Naive thymus-derived CD4-positive, alpha-beta T cell (primary cell): ENCODE results near the gene S100P. TPM values are rescaled to one million over a fixed set of nuclear protein-coding genes. Genes with fewer than 3 reads are reported as not detected.

Experiments
- ATAC-seq: fragments of 150-1000 bp; cut with Tn5 transposase; 2 replicates; pipeline ENCODE4 v1.10.0; 2021; ENCODE audit warnings: mild to moderate bottlenecking, moderate library complexity
- CTCF ChIA-PET: fragments of 350-600 bp; sonication (Branson Sonifier 250); formaldehyde crosslinking; loops from one replicate; lab custom pipeline; 2021; ENCODE audit warnings: antibody characterized with exemption; lab: Charles Lee
- POLR2A ChIA-PET: fragments of 350-600 bp; sonication (Branson Sonifier 250); formaldehyde crosslinking; loops from one replicate; lab custom pipeline; 2021; ENCODE audit warnings: antibody characterized with exemption, inconsistent platforms; lab: Charles Lee
- DNase-seq, 9 donors: peaks; one replicate each; pipeline versions ENCODE4 v3.0.0 to v3.0.0-alpha.2; 2020 to 2022; ENCODE audit warnings: mixed read lengths in 1 of 9
- H3K27ac ChIP-seq: one replicate; pipeline ENCODE4 v1.7.0; 2013; ENCODE audit warnings: mild to moderate bottlenecking, low read depth, low read length, moderate library complexity
- H3K27me3 ChIP-seq, 2 donors: one replicate each; pipeline ENCODE4 v1.7.0; 2013; ENCODE audit warnings: low read length in 2 of 2, mild to moderate bottlenecking in 2 of 2, moderate library complexity in 2 of 2; ENCODE audit not compliant: control insufficient read depth in 2 of 2, insufficient read depth in 2 of 2
- H3K36me3 ChIP-seq, 3 experiments: 1 replicate in 2 of 3; 2 replicates in 1 of 3; pipeline ENCODE4 v1.7.0; 2013; ENCODE audit warnings: low read length in 3 of 3, mild to moderate bottlenecking in 3 of 3, moderate library complexity in 1 of 3; ENCODE audit not compliant: insufficient read depth in 3 of 3, control insufficient read depth in 2 of 3
- H3K4me1 ChIP-seq, 2 donors: one replicate each; pipeline ENCODE4 v1.7.0; 2013; ENCODE audit warnings: low read length in 2 of 2, mild to moderate bottlenecking in 2 of 2, moderate library complexity in 1 of 2; ENCODE audit not compliant: control insufficient read depth in 2 of 2, insufficient read depth in 2 of 2
- H3K4me3 ChIP-seq: 2 replicates; pipeline ENCODE4 v1.7.0; 2013; ENCODE audit warnings: mild to moderate bottlenecking, low read length
- H3K9me3 ChIP-seq, 3 experiments: 1 replicate in 2 of 3; 2 replicates in 1 of 3; pipeline ENCODE4 v1.7.0; 2013; ENCODE audit warnings: low read length in 3 of 3; ENCODE audit not compliant: control insufficient read depth in 2 of 3
- H3K27ac Mint-ChIP-seq, 9 donors: one replicate each; pipeline ENCODE4 v1.8.0; 2020 to 2022; ENCODE audit warnings: mixed read lengths in 9 of 9, mild to moderate bottlenecking in 8 of 9, moderate library complexity in 5 of 9, inconsistent platforms in 2 of 9
- H3K27me3 Mint-ChIP-seq, 5 donors: one replicate each; pipeline ENCODE4 v1.8.0; 2021 to 2022; ENCODE audit warnings: mixed read lengths in 5 of 5, mild to moderate bottlenecking in 1 of 5
- H3K36me3 Mint-ChIP-seq, 5 donors: one replicate each; pipeline ENCODE4 v1.8.0; 2020 to 2022; ENCODE audit warnings: mixed read lengths in 5 of 5, mild to moderate bottlenecking in 3 of 5, inconsistent platforms in 1 of 5
- H3K4me1 Mint-ChIP-seq, 7 donors: one replicate each; pipeline ENCODE4 v1.8.0; 2020 to 2022; ENCODE audit warnings: mixed read lengths in 7 of 7, mild to moderate bottlenecking in 3 of 7, inconsistent platforms in 1 of 7
- H3K4me3 Mint-ChIP-seq, 10 donors: one replicate each; pipeline ENCODE4 v1.8.0; 2020 to 2022; ENCODE audit warnings: mild to moderate bottlenecking in 10 of 10, mixed read lengths in 10 of 10, moderate library complexity in 6 of 10, inconsistent platforms in 2 of 10
- H3K9me3 Mint-ChIP-seq, 11 donors: one replicate each; pipeline ENCODE4 v1.8.0; 2020 to 2022; ENCODE audit warnings: mixed read lengths in 11 of 11, mild to moderate bottlenecking in 4 of 11, inconsistent platforms in 1 of 11, moderate library complexity in 1 of 11
- intact Hi-C, 2 donors: fragments of 100-400 bp; cut with micrococcal nuclease; formaldehyde crosslinking; loops; one replicate each; pipeline ENCODE4 v1.15.1; 2023
- polyA plus RNA-seq, 2 donors: library from polyadenylated mRNA; unstranded; fragments of 300-500 nt; fragmentation: Illumina TruSeq; gene quantifications; one replicate each; pipeline ENCODE4 v1.2.3, GENCODE V29; 2021
- total RNA-seq, 6 experiments: library from RNA in 5 of 6; stranded (reverse) in 5 of 6; gene quantifications; 1 replicate in 5 of 6; 2 replicates in 1 of 6; pipeline ENCODE4 v1.2.3 and lab custom pipeline; 2021 to 2026

S100P gene
- total and polyA plus RNA-seq, 7 experiments from 2014 or later = 0.65 to 15.7 (median 8.0) TPM; not detected in 3

DNA sequence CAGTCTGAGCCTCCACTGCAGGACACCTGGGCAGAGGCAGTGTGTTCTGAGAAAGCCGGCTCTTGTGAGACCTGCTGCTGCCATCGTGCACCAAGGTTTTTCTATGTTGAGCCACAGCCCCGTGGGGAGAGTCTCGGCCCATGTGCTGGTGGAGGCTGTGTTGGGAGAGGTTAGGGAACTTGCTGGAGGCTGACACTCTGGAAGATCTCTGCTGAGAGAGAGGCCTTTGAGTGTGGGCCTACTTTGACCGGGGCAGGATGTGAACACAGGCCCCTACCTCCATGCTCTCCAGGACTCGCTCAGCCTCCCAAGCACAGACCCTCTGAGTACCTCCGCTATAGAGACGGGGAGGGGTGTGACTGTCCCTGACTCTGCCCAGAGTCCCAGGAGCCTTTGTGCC is 1.3 kb upstream of the S100P start:
- no peaks in the 10 kb centered on the region for H3K27me3 ChIP-seq
- Mint-ChIP-seq H3K4me3 (peak overlapping the region in 5 of 10 donors; percentile 6 to 73 (median 28)), H3K4me1 (peaks cover 63 to 94% (median 92%) of the 10 kb centered on the region in 7 donors), H3K27ac (peak overlapping the region in 8 of 9 donors; percentile 80 to 99 (median 94)), H3K27me3 (no peaks in the 10 kb centered on the region), H3K36me3 (peaks cover 0 to 22% (median 0%) of the 10 kb centered on the region in 5 donors), H3K9me3 (peaks cover 0 to 2% (median 0%) of the 10 kb centered on the region in 11 donors)
- ATAC-seq = no peak
- no peak for DNase-seq
- no peaks in the 10 kb centered on the region for H3K36me3 ChIP-seq
- no peak overlapping the region for H3K4me3 ChIP-seq
- POLR2A ChIA-PET = interaction anchor here (0.5 to 19.4 kb wide), 4 partner anchors 17 to 376 kb away, joined by 3 to 552 read pairs (median 204); partner anchors contain the start of genes BLOC1S4, GRPEL1 and MRFAP1L1
- no peak overlapping the region for H3K27ac ChIP-seq
- no peaks in the 10 kb centered on the region for H3K9me3 ChIP-seq
- intact Hi-C loops = no loop called here
- CTCF ChIA-PET = interaction anchor here (1.5 kb wide), 1 partner anchor 17 kb away, joined by 8 read pairs; no protein-coding TSS in a partner anchor
- peaks cover 87 to 90% of the 10 kb centered on the region in 2 donors for H3K4me1 ChIP-seq

DNA sequence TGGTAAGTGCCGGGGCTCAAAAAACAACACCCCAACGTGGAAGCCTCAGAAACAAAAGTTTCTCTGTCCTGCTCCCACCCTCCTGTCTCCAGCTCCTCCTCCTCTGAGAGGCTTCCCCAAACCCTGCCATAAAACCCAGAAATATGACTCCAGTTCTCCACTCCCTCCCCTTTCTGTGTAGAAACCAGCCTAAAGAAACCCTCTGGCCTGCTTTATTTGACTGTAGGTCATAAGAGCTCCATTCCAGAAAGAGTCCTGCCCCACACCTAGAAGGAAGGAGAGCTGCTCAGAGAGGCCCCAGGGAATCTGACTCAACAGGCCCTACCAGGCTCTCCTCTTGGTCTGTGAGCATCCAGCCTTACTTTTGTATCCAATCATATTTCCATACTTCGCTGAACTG is 872 bp upstream of the S100P start:
- POLR2A ChIA-PET = interaction anchor here (0.5 to 19.4 kb wide), 5 partner anchors 12 to 375 kb away, joined by 3 to 552 read pairs (median 5); partner anchors contain the start of genes BLOC1S4, GRPEL1 and MRFAP1L1
- no peaks in the 10 kb centered on the region for H3K27me3 ChIP-seq
- intact Hi-C loops = no loop called here
- Mint-ChIP-seq H3K9me3 (peaks cover 0 to 2% (median 0%) of the 10 kb centered on the region in 11 donors), H3K36me3 (peaks cover 0 to 19% (median 0%) of the 10 kb centered on the region in 5 donors), H3K27ac (peak overlapping the region; percentile 80 to 99 (median 91)), H3K4me3 (peak overlapping the region in 6 of 10 donors; percentile 28 to 73 (median 56)), H3K4me1 (peaks cover 63 to 91% (median 88%) of the 10 kb centered on the region in 7 donors), H3K27me3 (no peaks in the 10 kb centered on the region)
- H3K9me3 ChIP-seq = no peaks in the 10 kb centered on the region
- no peaks in the 10 kb centered on the region for H3K36me3 ChIP-seq
- CTCF ChIA-PET = interaction anchor here (1.1 to 1.5 kb wide), 2 partner anchors 8 to 18 kb away, joined by 3 to 8 read pairs; no protein-coding TSS in a partner anchor
- H3K4me3 ChIP-seq = no peak overlapping the region
- no peak for DNase-seq
- peaks cover 88 to 93% of the 10 kb centered on the region in 2 donors for H3K4me1 ChIP-seq
- no peak overlapping the region for H3K27ac ChIP-seq
- ATAC-seq = no peak

DNA sequence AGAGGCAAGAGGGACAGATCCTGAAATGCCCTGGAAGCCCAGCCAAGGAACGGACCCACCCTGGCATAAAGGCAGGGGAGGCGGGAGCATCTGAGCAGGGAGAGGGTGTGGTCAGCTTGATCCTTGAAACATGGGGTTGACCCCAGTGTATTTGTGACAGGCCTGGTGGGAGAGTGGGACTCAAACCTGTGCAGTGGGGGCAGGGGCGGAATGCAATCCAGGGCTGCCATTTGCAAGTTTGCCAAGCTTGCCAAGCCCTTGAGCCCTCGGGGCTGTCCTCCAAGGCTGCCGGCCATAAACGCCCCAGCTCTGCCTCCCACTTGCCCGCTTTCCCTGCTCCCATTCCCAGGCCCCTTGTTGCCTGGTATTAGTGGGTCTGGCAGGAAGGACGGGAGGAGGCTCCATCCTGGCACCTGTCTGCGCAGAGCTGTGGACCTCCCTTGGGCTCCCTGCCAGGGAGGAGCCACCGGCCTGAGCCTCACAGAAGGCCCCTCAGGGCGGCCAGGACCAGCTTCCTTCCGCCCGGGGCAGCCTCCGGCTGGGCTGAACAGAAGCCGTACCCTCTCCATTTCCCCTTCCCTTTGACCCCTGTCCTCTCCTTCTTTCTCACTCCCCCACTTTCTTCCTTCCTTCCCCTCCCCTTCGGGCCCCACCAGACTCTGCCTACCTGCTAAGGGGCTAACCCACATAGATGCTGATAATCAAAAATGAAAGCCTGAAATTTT is 661 bp downstream of the S100P start:
- H3K4me1 ChIP-seq = peaks cover 92 to 93% of the 10 kb centered on the region in 2 donors
- Mint-ChIP-seq H3K9me3 (peaks cover 0 to 2% (median 0%) of the 10 kb centered on the region in 11 donors), H3K4me1 (peaks cover 68 to 90% (median 84%) of the 10 kb centered on the region in 7 donors), H3K4me3 (peak overlapping the region; percentile 44 to 82 (median 73)), H3K36me3 (peaks cover 0 to 19% (median 3%) of the 10 kb centered on the region in 5 donors), H3K27ac (peak overlapping the region; percentile 93 to 99 (median 97)), H3K27me3 (no peaks in the 10 kb centered on the region)
- H3K27ac ChIP-seq = peak overlapping the region; percentile 34
- H3K4me3 ChIP-seq = peak overlapping the region; percentile 16
- peak; percentile 30 for ATAC-seq
- H3K36me3 ChIP-seq = no peaks in the 10 kb centered on the region
- CTCF ChIA-PET = interaction anchor here (0.9 to 3.2 kb wide), 3 partner anchors 10 to 20 kb away, joined by 3 to 50 read pairs (median 4); a partner anchor contains a TSS
- H3K9me3 ChIP-seq = no peaks in the 10 kb centered on the region
- intact Hi-C loops = no loop called here
- POLR2A ChIA-PET = interaction anchor here (0.7 to 19.4 kb wide), 7 partner anchors 10 to 234 kb away, joined by 3 to 552 read pairs (median 17); partner anchors contain the start of genes BLOC1S4, MRFAP1 and MRFAP1L1
- no peaks in the 10 kb centered on the region for H3K27me3 ChIP-seq
- peak in 5 of 9 donors; percentile 27 to 45 (median 38) for DNase-seq

DNA sequence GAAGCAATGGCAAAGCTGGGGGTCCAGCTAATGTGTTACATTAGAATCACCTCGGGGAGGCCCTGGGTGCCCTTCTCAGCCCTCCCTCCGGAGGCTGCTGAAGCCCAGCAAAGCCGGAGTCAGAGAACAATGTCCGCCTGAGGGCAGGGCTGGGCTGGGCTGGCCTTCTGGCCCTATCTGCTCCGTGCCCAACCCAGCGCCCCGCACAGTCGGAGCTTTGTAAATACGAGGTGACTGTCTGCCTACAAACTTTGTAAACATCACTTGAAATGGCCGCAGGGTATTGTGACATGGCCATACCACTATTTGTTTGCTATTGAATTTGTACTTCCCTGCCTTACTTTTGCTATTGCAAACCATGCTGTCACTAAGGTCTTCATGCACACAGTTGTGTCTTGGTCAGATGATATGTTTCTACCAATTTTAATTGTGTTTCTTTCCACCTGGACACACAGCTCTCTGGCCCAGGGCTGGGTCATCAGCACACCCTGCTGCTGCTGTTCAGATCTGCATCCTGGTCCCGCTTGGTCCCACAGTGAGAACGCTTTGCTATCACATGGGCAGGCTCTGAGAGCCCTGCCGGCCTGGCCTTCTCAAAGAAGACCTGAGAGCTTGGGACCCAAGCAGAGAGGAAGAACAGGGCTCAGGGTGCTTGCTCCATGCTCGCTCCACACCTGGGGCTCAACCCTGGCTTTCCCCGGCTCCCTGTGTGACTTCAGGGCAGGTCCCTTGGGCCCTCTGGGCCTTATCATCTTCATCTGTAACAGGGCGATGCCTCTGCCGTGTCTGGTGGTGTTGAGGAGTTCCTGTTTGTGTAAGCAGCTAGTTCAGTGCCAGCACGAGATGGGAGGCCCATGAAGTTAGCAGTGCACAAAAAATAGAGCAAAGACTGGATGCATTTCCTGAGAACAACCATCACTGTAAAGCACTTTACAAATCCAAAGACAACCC is 2.3 kb downstream of the S100P start:
- no peaks in the 10 kb centered on the region for H3K27me3 ChIP-seq
- peak overlapping the region; percentile 17 for H3K4me3 ChIP-seq
- Mint-ChIP-seq H3K4me3 (peak overlapping the region; percentile 42 to 84 (median 74)), H3K9me3 (no peaks in the 10 kb centered on the region), H3K27ac (peak overlapping the region; percentile 93 to 99 (median 97)), H3K27me3 (no peaks in the 10 kb centered on the region), H3K4me1 (peaks cover 59 to 90% (median 82%) of the 10 kb centered on the region in 7 donors), H3K36me3 (peaks cover 3 to 20% (median 7%) of the 10 kb centered on the region in 5 donors)
- no peaks in the 10 kb centered on the region for H3K36me3 ChIP-seq
- ATAC-seq (peak; percentile 89), DNase-seq (peak in 8 of 9 donors; percentile 53 to 82 (median 75))
- ChIA-PET POLR2A (interaction anchor here (0.6 to 19.4 kb wide), 13 partner anchors 7 to 373 kb away, joined by 3 to 552 read pairs (median 6); partner anchors contain the start of genes BLOC1S4, GRPEL1, MRFAP1 and MRFAP1L1), CTCF (interaction anchor here (0.6 to 3.2 kb wide), 10 partner anchors 8 to 348 kb away, joined by 3 to 50 read pairs (median 4); partner anchors contain the start of gene MRFAP1L1)
- peaks cover 84 to 85% of the 10 kb centered on the region in 2 donors for H3K4me1 ChIP-seq
- intact Hi-C loops = loop anchor here (1.0 kb wide), 5 partner anchors 8 to 56 kb away; partner anchors contain the start of genes BLOC1S4 (in 1 of the 2), MRFAP1 (in 1 of the 2) and MRFAP1L1 (in 1 of the 2)
- H3K9me3 ChIP-seq = no peaks in the 10 kb centered on the region
- peak overlapping the region; percentile 77 for H3K27ac ChIP-seq

DNA sequence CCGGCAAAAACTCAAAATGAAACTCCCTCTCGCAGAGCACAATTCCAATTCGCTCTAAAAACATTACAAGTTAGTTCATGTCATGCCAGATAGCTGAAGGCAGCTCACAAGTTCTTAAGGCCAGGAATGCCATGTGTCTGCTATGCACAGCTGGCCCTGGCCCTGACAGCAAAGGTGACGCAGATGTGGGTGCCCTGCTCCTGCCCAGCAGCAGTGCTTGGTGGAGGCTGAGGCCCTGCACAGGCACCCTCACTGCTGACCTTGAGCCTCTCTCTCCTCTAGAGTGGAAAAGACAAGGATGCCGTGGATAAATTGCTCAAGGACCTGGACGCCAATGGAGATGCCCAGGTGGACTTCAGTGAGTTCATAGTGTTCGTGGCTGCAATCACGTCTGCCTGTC is 2.9 kb downstream of the S100P start:
- Histone ChIP-seq H3K27me3 (no peaks in the 10 kb centered on the region), H3K4me3 (peak overlapping the region; percentile 7), H3K27ac (peak overlapping the region; percentile 77), H3K36me3 (no peaks in the 10 kb centered on the region), H3K9me3 (no peaks in the 10 kb centered on the region), H3K4me1 (peaks cover 79 to 80% of the 10 kb centered on the region in 2 donors)
- ATAC-seq (peak; percentile 58), DNase-seq (no peak)
- Mint-ChIP-seq H3K9me3 (no peaks in the 10 kb centered on the region), H3K27ac (peak overlapping the region; percentile 93 to 99 (median 97)), H3K4me1 (peaks cover 56 to 86% (median 77%) of the 10 kb centered on the region in 7 donors), H3K4me3 (peak overlapping the region; percentile 42 to 84 (median 74)), H3K27me3 (no peaks in the 10 kb centered on the region), H3K36me3 (peaks cover 3 to 23% (median 7%) of the 10 kb centered on the region in 5 donors)
- intact Hi-C loops = loop anchor here (1.0 kb wide), 5 partner anchors 8 to 56 kb away; partner anchors contain the start of genes BLOC1S4 (in 1 of the 2), MRFAP1 (in 1 of the 2) and MRFAP1L1 (in 1 of the 2)
- ChIA-PET CTCF (interaction anchor here (0.8 to 3.2 kb wide), 5 partner anchors 9 to 24 kb away, joined by 3 to 50 read pairs (median 4); partner anchors contain the start of gene MRFAP1L1), POLR2A (interaction anchor here (1.0 to 19.4 kb wide), 10 partner anchors 8 to 372 kb away, joined by 3 to 552 read pairs (median 13); partner anchors contain the start of genes BLOC1S4, GRPEL1, MRFAP1 and MRFAP1L1)
